UCSD-AML1 (cell line): ENCODE results near the gene RPUSD2.

Experiments used
- DNase-seq: peaks from one replicate; lab custom pipeline; 2025; ENCODE audit not compliant: unreplicated experiment; lab: John Stamatoyannopoulos, UW

RPUSD2 gene

DNA sequence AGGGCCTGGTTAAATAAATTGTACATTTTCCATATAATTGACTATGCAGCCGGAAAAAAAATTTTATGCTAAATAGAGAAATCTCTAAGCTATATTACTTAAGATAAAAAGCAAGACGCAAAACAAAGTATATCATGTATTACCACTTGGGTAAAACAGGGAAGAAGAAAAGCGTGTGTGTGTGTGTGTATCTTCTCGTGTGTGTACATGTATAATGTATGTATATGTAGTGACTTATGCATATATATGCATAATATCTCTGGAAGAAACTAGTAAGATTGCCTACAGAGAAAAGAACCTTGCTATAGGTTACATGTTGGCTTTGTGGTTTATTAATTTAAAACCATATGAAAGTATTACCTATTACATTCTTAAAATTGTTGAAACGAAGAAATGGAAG is 44.0 kb downstream of the RPUSD2 start:
- DNase-seq = no peak

DNA sequence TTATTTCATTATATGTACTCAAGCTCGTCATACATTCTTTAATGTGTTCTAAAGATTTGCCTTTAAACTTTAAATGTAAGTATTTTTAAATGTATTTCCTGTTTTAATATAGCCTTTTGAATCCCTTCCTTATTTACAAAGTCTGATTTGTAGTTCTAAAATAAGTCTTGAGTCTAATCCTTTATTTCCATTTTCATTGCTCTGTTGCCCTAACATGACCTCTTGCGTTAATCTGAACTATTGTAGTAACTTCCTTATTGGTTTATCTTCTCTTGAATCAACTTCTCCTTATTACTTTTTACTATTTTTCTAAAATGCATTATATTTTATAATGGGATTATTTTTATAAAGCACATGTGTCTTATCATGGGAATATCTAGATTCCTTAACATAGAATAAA is 48.9 kb downstream of the RPUSD2 start:
- no peak for DNase-seq

DNA sequence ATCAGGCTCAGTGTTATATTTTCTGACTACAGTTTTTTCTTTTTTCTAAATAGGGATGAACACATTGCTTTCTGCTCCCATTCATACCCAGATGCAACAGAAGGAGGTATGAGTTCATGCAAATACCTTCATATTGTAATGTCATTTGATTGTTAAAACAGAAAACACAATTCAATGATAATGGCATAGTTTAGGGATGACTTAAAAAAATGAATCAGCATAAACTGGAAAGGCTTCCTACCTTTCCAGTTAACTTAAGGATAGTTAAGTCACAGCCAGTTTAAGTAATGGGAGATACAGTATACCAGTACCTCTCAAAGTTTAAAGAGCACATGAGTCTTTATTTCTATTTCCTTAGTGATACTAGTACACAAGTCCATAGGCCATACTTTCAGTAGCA is 49.8 kb downstream of the RPUSD2 start:
- DNase-seq = no peak

GRCh38 chr15:40623361-40623760 is 54.3 kb downstream of the RPUSD2 start:
- DNase-seq = no peak
